ENCODE data around the gene FAM13A.
"Not testable (repeated sequence)": the region's sequence is repeated elsewhere in the genome, so short reads cannot be mapped to it uniquely, and the experiment has no call there.

FAM13A gene

DNA sequence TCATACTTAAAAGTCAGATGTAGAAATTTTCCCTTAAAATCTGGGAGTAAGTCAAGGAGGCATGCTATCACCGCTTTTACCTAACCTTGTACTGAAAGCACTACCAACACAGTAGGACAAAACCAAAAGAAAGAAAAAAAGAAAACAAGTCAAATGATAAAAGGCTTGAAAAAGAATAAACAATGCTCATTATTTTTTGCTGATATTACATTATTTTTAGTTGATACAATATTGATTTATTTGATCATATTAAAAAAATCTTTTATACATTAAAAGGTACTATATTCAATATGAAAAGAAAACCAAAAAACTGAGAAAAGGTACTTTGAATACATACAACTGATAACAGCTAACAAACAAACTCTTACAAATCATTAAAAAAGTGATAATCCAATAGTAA lies 164.3 kb downstream of the FAM13A start:
- DNase-seq: no peak

- no peak for DNase-seq
Observed at GRCh38 chr4:88891636-88892035, 165.3 kb downstream of the FAM13A start.

DNA sequence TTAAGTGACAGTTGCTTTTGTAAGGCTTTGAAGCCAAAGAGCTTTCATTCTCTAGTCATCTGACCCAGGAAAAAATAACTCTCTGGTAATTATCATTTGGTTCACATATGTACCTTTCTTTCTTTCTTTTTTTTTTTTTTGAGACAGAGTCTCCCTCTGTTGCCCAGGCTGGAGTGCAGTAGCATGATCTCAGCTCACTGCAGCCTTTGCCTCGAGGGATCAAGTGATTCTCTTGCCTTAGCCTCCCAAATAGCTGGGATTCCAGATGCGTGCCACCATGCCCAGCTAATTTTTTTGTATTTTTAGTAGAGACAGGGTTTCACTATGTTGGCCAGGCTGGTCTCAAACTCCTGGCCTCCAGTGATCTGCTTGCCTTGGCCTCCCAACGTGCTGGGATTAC lies 169.6 kb downstream of the FAM13A start:
- not testable (repeated sequence) for DNase-seq

- no peak for DNase-seq
Observed at GRCh38 chr4:88881227-88881569, 175.8 kb downstream of the FAM13A start.

GRCh38 chr4:88880501-88881226 lies 176.3 kb downstream of the FAM13A start:
- no peak for DNase-seq

DNA sequence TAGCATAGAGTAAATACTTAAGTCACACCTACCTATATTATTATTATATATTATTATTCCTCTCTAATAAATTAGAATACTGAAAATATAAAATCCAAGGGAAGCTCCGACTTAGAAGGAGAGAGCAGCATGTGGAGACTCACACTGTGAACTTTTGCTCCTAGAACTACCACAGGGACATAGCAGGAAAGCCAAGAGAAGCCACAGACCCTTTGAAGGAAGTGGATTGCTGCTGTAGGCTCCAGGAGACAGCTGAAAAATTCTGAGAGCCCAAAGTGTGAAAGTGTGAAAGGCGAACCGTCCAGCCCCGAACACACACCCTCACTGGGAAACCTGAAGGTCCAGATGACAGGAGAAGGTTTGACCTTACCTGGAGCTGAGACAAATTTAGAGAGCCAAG lies 177.0 kb downstream of the FAM13A start:
- no peak for DNase-seq

DNA sequence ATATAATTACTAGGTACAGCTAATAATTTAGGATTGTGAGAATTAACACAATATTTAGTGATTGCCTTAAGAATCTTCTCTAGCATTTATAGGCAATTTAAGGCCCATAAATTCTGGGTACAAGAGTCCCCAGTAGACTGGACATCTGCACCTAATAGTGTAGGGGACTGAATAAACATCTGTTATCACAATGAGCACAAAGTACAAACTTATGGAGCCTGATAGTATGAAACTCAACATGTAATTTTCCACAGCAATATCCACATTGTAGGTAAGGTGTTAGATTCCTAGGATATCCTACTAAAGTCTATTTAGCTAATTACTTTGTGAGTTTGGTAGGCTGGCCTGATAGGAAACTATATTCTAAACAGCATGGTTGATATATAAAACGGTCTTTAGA lies 178.3 kb downstream of the FAM13A start:
- DNase-seq: no peak

- no peak for DNase-seq
Observed at GRCh38 chr4:88870428-88870827, 186.6 kb downstream of the FAM13A start.

GRCh38 chr4:88868510-88868909 lies 188.5 kb downstream of the FAM13A start:
- DNase-seq: no peak

DNA sequence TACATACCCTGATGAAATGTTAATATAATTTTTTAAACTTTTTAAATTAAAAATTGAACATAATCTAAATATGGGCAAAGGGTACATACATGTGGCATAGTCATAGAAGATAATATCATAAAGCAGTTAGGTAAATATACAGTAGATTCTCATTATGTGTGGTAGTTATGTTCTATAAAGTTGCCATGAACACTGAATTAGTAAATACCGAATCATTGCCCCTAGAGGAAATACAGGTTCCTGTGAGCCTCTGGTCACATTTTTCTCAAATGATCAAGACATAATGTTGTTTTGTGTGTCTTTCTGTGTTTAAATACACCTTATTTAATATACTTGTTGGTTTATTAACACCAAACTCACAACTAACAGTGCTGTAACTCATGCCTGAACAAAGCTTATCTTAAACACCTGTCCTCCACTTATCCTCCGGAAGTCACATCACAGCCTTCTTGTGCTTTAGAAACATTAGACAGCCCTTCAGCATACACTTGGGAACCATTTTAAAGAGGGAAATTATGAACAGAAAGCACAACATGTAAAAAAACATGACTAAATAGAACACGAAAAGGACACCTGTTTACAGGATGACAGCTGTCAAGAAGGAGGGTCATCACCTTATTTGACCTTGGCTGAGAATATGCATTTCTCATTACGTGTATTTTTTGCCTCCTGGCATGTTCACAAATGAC lies 190.0 kb downstream of the FAM13A start:
- DNase-seq: no peak

DNA sequence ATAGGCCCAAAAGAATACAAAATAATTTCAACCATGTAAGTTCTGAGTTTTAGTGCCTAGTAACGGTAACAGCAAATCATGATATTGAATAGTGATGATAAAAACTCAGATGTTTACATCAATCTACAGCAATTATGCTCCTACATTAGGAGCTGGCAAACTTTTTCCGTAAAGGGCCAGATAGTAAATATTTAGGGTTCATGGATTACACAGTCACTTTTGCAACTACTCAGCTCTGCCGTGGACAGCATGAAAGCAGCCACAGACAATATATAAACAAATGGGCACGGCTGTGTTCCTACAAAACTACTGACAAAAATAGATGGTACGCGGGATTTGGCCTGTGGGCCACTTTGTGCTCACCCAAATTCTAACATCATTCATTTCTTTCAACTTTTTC lies 191.5 kb downstream of the FAM13A start:
- DNase-seq: no peak

DNA sequence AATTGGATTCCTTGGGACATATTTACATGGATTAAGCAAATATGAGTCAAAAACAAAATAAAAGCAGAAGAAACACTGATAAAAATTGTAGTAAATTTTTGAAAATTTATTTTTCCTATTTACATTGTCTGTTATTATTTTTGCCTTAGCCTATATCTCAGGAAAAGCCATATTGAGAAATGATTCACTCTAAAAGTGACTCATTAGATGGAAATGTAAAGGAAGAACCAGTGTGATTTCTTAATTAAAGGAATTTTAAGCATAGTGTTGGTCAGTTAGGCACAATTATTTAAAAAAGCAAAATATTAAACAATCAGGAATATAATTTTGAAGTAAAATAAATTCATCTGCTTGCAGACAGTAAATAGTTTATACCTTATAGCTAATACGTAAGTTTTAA lies 191.9 kb downstream of the FAM13A start:
- DNase-seq: no peak

GRCh38 chr4:88860586-88860985 lies 196.4 kb downstream of the FAM13A start:
- no peak for DNase-seq

- no peak for DNase-seq
Observed at GRCh38 chr4:88859191-88859812, 197.7 kb downstream of the FAM13A start.

DNA sequence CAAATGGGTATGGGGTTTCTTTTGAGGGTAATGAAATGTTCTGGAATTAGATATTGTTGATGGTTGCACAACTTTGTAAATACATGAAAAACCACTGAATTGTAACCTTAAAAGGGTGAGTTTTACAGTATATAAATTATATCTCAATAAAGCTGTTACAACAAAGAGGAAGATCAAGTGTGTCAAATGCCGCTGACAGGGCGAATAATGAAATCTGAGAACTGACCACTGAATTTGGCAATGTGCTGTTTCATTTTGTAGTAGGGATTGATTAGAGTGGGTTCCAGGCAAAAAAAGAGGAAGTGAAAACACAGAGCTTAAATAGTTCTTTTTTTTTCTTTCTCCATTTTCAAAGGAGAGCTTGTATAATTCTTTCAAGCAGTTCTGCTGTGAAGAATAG lies 198.2 kb downstream of the FAM13A start:
- DNase-seq: no peak

- no peak for DNase-seq
Observed at GRCh38 chr4:88857588-88857987, 199.4 kb downstream of the FAM13A start.

DNA sequence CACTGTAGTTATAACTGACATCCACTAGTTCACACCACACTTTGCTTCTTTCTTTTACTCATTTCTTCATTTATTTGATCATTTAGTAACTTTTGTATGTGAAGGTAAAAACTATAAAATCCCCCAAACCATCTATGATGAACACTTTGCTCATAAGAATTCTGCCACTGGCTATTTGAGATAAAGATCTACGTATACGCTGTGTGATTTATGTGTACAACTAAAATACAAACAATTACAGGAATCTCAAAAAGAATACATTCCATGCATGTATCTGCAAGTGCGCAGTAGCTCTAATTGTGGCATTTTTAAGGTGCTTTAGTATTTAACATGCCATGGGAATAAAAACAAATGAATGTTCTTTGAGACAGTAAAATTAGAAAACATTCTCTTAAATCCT lies 202.5 kb downstream of the FAM13A start:
- no peak for DNase-seq

DNA sequence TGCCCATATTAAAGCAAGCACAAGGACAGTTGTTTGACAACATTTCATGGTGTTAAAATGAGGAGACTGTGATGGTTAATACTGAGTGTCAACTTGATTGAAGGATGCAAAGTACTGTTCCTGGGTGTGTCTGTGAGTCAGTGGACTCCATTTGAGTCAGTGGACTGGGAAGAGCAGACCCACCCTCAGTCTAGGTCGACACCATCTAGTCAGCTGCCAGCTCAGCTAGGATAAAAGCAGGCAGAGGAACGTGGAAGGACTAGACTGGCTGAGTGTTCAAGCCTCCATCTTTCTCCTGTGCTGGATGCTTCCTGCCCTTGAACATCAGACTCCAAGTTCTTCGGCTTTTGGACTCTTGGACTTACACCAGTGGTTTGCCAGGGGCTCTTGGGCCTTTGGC lies 203.4 kb downstream of the FAM13A start:
- DNase-seq: not testable (repeated sequence)

DNA sequence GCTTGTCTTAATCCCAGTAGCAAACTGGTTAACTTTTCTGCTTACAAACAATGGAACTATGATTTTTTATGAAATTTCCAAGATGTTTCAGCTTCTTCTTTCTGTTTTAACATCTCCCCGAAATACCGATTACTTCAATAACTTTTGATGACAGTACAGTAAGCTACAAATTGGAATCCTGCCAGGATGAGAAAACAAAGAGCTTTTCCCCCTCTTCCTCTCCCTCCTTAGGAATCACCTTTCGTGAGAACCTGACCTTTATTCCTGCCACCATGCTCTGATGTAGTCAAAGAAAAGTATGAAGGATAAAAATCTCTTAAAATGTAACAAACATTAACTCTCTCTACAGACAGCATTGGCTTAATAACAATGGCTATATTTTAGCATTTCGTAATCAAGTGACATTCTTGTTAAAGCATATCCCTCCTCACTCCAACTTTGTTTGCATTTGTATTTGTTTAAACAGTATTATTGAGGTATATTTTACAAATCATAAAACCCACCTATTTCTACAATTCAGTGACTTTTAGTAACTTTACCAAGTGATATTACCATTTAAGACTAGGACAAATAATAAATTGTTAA lies 210.7 kb downstream of the FAM13A start:
- DNase-seq: no peak

GRCh38 chr4:88843067-88843685 lies 213.8 kb downstream of the FAM13A start:
- DNase-seq: no peak

- no peak for DNase-seq
Observed at GRCh38 chr4:88841635-88842034, 215.3 kb downstream of the FAM13A start.

GRCh38 chr4:88836216-88836615 lies 220.8 kb downstream of the FAM13A start:
- DNase-seq: no peak

DNA sequence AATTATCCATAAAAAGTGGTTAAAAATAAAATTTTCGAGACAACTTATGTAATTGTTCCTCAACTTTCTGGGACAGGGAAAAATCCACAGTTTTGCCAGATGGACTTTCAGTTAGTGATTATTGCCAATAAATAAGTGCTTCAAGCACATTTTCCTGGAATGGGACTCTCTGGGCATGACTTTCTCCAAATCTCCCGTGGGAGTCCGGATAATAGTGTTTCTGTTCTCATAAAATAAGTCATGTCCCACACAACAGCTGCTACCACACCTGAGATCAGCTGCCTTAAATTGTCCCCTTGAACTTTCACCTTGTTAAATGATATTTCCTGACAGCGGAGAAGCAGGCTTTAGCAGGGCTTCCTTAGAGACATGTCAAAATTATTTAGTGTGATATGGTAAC lies 226.0 kb downstream of the FAM13A start:
- DNase-seq: no peak

DNA sequence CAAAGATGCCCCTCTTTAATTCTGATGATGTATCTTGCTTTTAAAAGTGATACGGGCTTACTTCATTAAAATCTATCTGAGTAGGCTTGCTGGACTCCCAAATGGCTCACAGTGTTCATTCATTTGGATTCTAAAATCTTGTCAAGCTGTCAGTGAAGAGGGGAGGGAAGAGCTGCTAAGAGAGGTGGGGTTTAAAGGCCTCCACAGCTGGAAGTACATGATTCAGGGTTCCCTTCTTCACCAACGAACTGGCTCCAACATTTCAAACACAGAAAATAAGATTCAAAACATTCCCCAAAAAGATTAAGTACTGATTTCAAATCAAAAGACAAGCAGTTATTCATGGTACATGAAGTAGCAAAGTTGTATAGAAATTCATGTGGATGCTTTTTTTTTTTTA lies 226.4 kb downstream of the FAM13A start:
- DNase-seq: no peak
